Naive thymus-derived CD4-positive, alpha-beta T cell (primary cell): ENCODE data around the gene DRC7. TPM values are rescaled to one million over a fixed set of nuclear protein-coding genes. Genes with fewer than 3 reads are reported as not detected.
"Not testable (repeated sequence)": the region's sequence is repeated elsewhere in the genome, so short reads cannot be mapped to it uniquely, and the experiment has no call there.

Experiments used
- ATAC-seq: fragments of 150-1000 bp; cut with Tn5 transposase; 2 replicates; pipeline ENCODE4 v1.10.0; 2021; ENCODE audit warnings: mild to moderate bottlenecking, moderate library complexity
- CTCF ChIA-PET: fragments of 350-600 bp; sonication (Branson Sonifier 250); formaldehyde crosslinking; loops from one replicate; lab custom pipeline; 2021; ENCODE audit warnings: antibody characterized with exemption; lab: Charles Lee
- POLR2A ChIA-PET: fragments of 350-600 bp; sonication (Branson Sonifier 250); formaldehyde crosslinking; loops from one replicate; lab custom pipeline; 2021; ENCODE audit warnings: antibody characterized with exemption, inconsistent platforms; lab: Charles Lee
- DNase-seq, 9 donors: peaks; one replicate each; pipeline versions ENCODE4 v3.0.0 to v3.0.0-alpha.2; 2020 to 2022; ENCODE audit warnings: mixed read lengths in 1 of 9
- H3K27ac ChIP-seq: one replicate; pipeline ENCODE4 v1.7.0; 2013; ENCODE audit warnings: mild to moderate bottlenecking, low read depth, low read length, moderate library complexity
- H3K27me3 ChIP-seq, 2 donors: one replicate each; pipeline ENCODE4 v1.7.0; 2013; ENCODE audit warnings: low read length in 2 of 2, mild to moderate bottlenecking in 2 of 2, moderate library complexity in 2 of 2; ENCODE audit not compliant: control insufficient read depth in 2 of 2, insufficient read depth in 2 of 2
- H3K36me3 ChIP-seq, 3 experiments: 1 replicate in 2 of 3; 2 replicates in 1 of 3; pipeline ENCODE4 v1.7.0; 2013; ENCODE audit warnings: low read length in 3 of 3, mild to moderate bottlenecking in 3 of 3, moderate library complexity in 1 of 3; ENCODE audit not compliant: insufficient read depth in 3 of 3, control insufficient read depth in 2 of 3
- H3K4me1 ChIP-seq, 2 donors: one replicate each; pipeline ENCODE4 v1.7.0; 2013; ENCODE audit warnings: low read length in 2 of 2, mild to moderate bottlenecking in 2 of 2, moderate library complexity in 1 of 2; ENCODE audit not compliant: control insufficient read depth in 2 of 2, insufficient read depth in 2 of 2
- H3K4me3 ChIP-seq: 2 replicates; pipeline ENCODE4 v1.7.0; 2013; ENCODE audit warnings: mild to moderate bottlenecking, low read length
- H3K9me3 ChIP-seq, 3 experiments: 1 replicate in 2 of 3; 2 replicates in 1 of 3; pipeline ENCODE4 v1.7.0; 2013; ENCODE audit warnings: low read length in 3 of 3; ENCODE audit not compliant: control insufficient read depth in 2 of 3
- H3K27ac Mint-ChIP-seq, 9 donors: one replicate each; pipeline ENCODE4 v1.8.0; 2020 to 2022; ENCODE audit warnings: mixed read lengths in 9 of 9, mild to moderate bottlenecking in 8 of 9, moderate library complexity in 5 of 9, inconsistent platforms in 2 of 9
- H3K27me3 Mint-ChIP-seq, 5 donors: one replicate each; pipeline ENCODE4 v1.8.0; 2021 to 2022; ENCODE audit warnings: mixed read lengths in 5 of 5, mild to moderate bottlenecking in 1 of 5
- H3K36me3 Mint-ChIP-seq, 5 donors: one replicate each; pipeline ENCODE4 v1.8.0; 2020 to 2022; ENCODE audit warnings: mixed read lengths in 5 of 5, mild to moderate bottlenecking in 3 of 5, inconsistent platforms in 1 of 5
- H3K4me1 Mint-ChIP-seq, 7 donors: one replicate each; pipeline ENCODE4 v1.8.0; 2020 to 2022; ENCODE audit warnings: mixed read lengths in 7 of 7, mild to moderate bottlenecking in 3 of 7, inconsistent platforms in 1 of 7
- H3K4me3 Mint-ChIP-seq, 10 donors: one replicate each; pipeline ENCODE4 v1.8.0; 2020 to 2022; ENCODE audit warnings: mild to moderate bottlenecking in 10 of 10, mixed read lengths in 10 of 10, moderate library complexity in 6 of 10, inconsistent platforms in 2 of 10
- H3K9me3 Mint-ChIP-seq, 11 donors: one replicate each; pipeline ENCODE4 v1.8.0; 2020 to 2022; ENCODE audit warnings: mixed read lengths in 11 of 11, mild to moderate bottlenecking in 4 of 11, inconsistent platforms in 1 of 11, moderate library complexity in 1 of 11
- intact Hi-C, 2 donors: fragments of 100-400 bp; cut with micrococcal nuclease; formaldehyde crosslinking; loops; one replicate each; pipeline ENCODE4 v1.15.1; 2023
- polyA plus RNA-seq, 2 donors: library from polyadenylated mRNA; unstranded; fragments of 300-500 nt; fragmentation: Illumina TruSeq; gene quantifications; one replicate each; pipeline ENCODE4 v1.2.3, GENCODE V29; 2021
- total RNA-seq, 6 experiments: library from RNA in 5 of 6; stranded (reverse) in 5 of 6; gene quantifications; 1 replicate in 5 of 6; 2 replicates in 1 of 6; pipeline ENCODE4 v1.2.3 and lab custom pipeline; 2021 to 2026

Gene DRC7
- total and polyA plus RNA-seq, 7 experiments from 2014 or later = not detected

GRCh38 chr16:57746316-57746715 lies 51.7 kb downstream of the DRC7 start:
- H3K9me3 Mint-ChIP-seq, intact Hi-C loops, H3K9me3 ChIP-seq, H3K4me1 ChIP-seq, H3K27me3 ChIP-seq, ATAC-seq, H3K27ac Mint-ChIP-seq, H3K27me3 Mint-ChIP-seq, CTCF ChIA-PET, H3K4me3 Mint-ChIP-seq, DNase-seq, H3K4me3 ChIP-seq, H3K27ac ChIP-seq: not testable (repeated sequence)
- H3K4me1 Mint-ChIP-seq = peaks cover 0 to 12% (median 0%) of the 10 kb centered on the region in 7 donors
- H3K36me3 Mint-ChIP-seq = peaks cover 0 to 34% (median 4%) of the 10 kb centered on the region in 5 donors
- POLR2A ChIA-PET = interaction anchor here (1.1 kb wide), 1 partner anchor 9 kb away, joined by 3 read pairs; no protein-coding TSS in a partner anchor
- peaks cover 0 to 27% (median 0%) of the 10 kb centered on the region in 3 experiments for H3K36me3 ChIP-seq

- H3K27me3 Mint-ChIP-seq = no peaks in the 10 kb centered on the region
- no peak overlapping the region for H3K4me3 Mint-ChIP-seq
- peaks cover 0 to 12% (median 0%) of the 10 kb centered on the region in 7 donors for H3K4me1 Mint-ChIP-seq
- Histone ChIP-seq H3K4me3 (no peak overlapping the region), H3K4me1 (no peaks in the 10 kb centered on the region), H3K9me3 (no peaks in the 10 kb centered on the region), H3K27me3 (no peaks in the 10 kb centered on the region), H3K27ac (no peak overlapping the region), H3K36me3 (peaks cover 0 to 34% (median 3%) of the 10 kb centered on the region in 3 experiments)
- POLR2A ChIA-PET = no interaction called here
- peaks cover 2 to 37% (median 4%) of the 10 kb centered on the region in 5 donors for H3K36me3 Mint-ChIP-seq
- CTCF ChIA-PET = no interaction called here
- H3K27ac Mint-ChIP-seq = no peak overlapping the region
- DNase-seq (no peak), ATAC-seq (no peak)
- intact Hi-C loops = no loop called here
- H3K9me3 Mint-ChIP-seq = no peaks in the 10 kb centered on the region
These were observed 52.5 kb downstream of the DRC7 start for GRCh38 chr16:57747091-57747490.

GRCh38 chr16:57747496-57747895 lies 52.9 kb downstream of the DRC7 start:
- H3K36me3 ChIP-seq = peaks cover 0 to 38% (median 3%) of the 10 kb centered on the region in 3 experiments
- no peaks in the 10 kb centered on the region for H3K27me3 Mint-ChIP-seq
- ChIA-PET CTCF (no interaction called here), POLR2A (no interaction called here)
- H3K27me3 ChIP-seq = no peaks in the 10 kb centered on the region
- H3K4me1 ChIP-seq = no peaks in the 10 kb centered on the region
- peaks cover 2 to 37% (median 4%) of the 10 kb centered on the region in 5 donors for H3K36me3 Mint-ChIP-seq
- H3K9me3 ChIP-seq = no peaks in the 10 kb centered on the region
- H3K9me3 Mint-ChIP-seq = no peaks in the 10 kb centered on the region
- no peak overlapping the region for H3K4me3 ChIP-seq
- DNase-seq = no peak
- peaks cover 0 to 12% (median 0%) of the 10 kb centered on the region in 7 donors for H3K4me1 Mint-ChIP-seq
- intact Hi-C loops = no loop called here
- H3K27ac Mint-ChIP-seq = no peak overlapping the region
- no peak for ATAC-seq
- no peak overlapping the region for H3K27ac ChIP-seq
- H3K4me3 Mint-ChIP-seq = no peak overlapping the region

- ChIA-PET CTCF (no interaction called here), POLR2A (interaction anchor here (0.5 kb wide), 1 partner anchor 12 kb away, joined by 3 read pairs; the partner anchor contains the start of gene KATNB1)
- Mint-ChIP-seq H3K36me3 (peaks cover 2 to 34% (median 4%) of the 10 kb centered on the region in 5 donors), H3K27ac (no peak overlapping the region), H3K4me3 (no peak overlapping the region), H3K27me3 (no peaks in the 10 kb centered on the region), H3K4me1 (peaks cover 0 to 12% (median 0%) of the 10 kb centered on the region in 7 donors), H3K9me3 (no peaks in the 10 kb centered on the region)
- DNase-seq (no peak), ATAC-seq (no peak)
- Histone ChIP-seq H3K36me3 (peaks cover 0 to 43% (median 3%) of the 10 kb centered on the region in 3 experiments), H3K27ac (no peak overlapping the region), H3K9me3 (no peaks in the 10 kb centered on the region), H3K27me3 (no peaks in the 10 kb centered on the region), H3K4me1 (no peaks in the 10 kb centered on the region), H3K4me3 (no peak overlapping the region)
- intact Hi-C loops = no loop called here
These were observed 53.4 kb downstream of the DRC7 start for GRCh38 chr16:57747996-57748395.

GRCh38 chr16:57748596-57748995 lies 54.0 kb downstream of the DRC7 start:
- CTCF ChIA-PET = no interaction called here
- no peak for DNase-seq

GRCh38 chr16:57749101-57749692 lies 54.6 kb downstream of the DRC7 start:
- peaks cover 2 to 30% (median 4%) of the 10 kb centered on the region in 5 donors for H3K36me3 Mint-ChIP-seq
- POLR2A ChIA-PET = no interaction called here
- no peaks in the 10 kb centered on the region for H3K4me1 ChIP-seq
- H3K36me3 ChIP-seq = peaks cover 0 to 42% (median 3%) of the 10 kb centered on the region in 3 experiments
- CTCF ChIA-PET = no interaction called here
- H3K4me1 Mint-ChIP-seq = peaks cover 0 to 12% (median 0%) of the 10 kb centered on the region in 7 donors
- no peak overlapping the region for H3K4me3 Mint-ChIP-seq
- H3K27ac Mint-ChIP-seq = peak overlapping the region in 1 of 9 donors; percentile 36
- H3K27me3 Mint-ChIP-seq = no peaks in the 10 kb centered on the region
- no peak for DNase-seq
- peaks cover 0 to under 1% (median 0%) of the 10 kb centered on the region in 11 donors for H3K9me3 Mint-ChIP-seq
- no peak for ATAC-seq
- intact Hi-C loops = no loop called here
- H3K27me3 ChIP-seq = no peaks in the 10 kb centered on the region
- no peak overlapping the region for H3K27ac ChIP-seq
- no peak overlapping the region for H3K4me3 ChIP-seq
- H3K9me3 ChIP-seq = no peaks in the 10 kb centered on the region

More at GRCh38 chr16:57748596-57748995, 54.0 kb downstream of the DRC7 start:
- Mint-ChIP-seq H3K27me3 (no peaks in the 10 kb centered on the region), H3K36me3 (peaks cover 2 to 34% (median 4%) of the 10 kb centered on the region in 5 donors), H3K4me3 (no peak overlapping the region), H3K9me3 (no peaks in the 10 kb centered on the region), H3K4me1 (peaks cover 0 to 12% (median 0%) of the 10 kb centered on the region in 7 donors), H3K27ac (no peak overlapping the region)
- intact Hi-C loops = no loop called here
- Histone ChIP-seq H3K27ac (no peak overlapping the region), H3K4me1 (no peaks in the 10 kb centered on the region), H3K9me3 (no peaks in the 10 kb centered on the region), H3K27me3 (no peaks in the 10 kb centered on the region), H3K36me3 (peaks cover 0 to 44% (median 3%) of the 10 kb centered on the region in 3 experiments), H3K4me3 (no peak overlapping the region)
- no peak for ATAC-seq
- POLR2A ChIA-PET = interaction anchor here (0.5 kb wide), 1 partner anchor 13 kb away, joined by 3 read pairs; the partner anchor contains the start of gene KATNB1
